ENCODE results near the gene TNIP2.

DNA sequence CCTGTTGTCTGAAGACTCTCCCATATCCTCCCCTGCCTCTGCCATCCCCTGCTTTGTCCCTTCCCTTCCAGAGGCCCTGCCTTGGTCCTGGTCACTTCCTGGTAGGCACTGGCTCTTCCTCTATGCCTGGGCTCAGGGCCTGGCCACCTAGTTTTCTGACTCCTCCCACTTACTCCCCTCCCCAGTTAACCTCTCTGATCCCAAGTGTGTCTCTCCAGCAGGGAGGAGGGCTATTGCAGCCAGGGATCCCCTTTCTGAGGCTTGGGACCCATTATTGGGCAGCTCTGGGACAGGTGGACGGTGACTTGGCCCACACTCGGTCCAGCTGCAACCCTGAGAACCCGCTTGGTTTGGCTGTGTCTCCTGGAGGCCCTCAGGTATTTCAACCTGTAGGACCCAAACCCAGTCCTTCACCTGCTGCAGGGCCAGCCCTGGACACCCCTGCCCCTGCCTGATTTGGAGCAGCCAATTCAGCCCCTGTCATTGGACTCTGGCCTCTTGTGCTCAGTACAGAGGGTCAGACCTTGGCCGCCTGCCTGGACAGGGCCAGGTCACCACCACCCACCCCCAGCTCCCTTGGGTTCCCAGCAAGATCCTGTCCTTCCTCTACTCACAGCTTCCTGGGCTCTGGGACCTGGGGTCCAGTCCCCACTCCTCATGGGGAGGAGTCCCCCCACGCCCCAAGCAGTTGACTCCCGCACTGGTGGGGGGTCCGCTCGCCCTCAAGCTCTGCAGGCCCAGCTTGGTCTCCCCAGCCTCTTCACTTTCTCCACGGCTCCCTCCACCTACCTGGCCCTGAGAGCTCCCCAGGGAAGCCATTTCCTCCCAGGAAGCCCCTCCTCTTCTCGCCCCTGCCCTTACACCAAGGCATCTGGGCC lies 35.6 kb upstream of the TNIP2 start:
- TF ChIP-seq POLR2A (IDR thresholded peaks at IDR 0.05; ENCODE audit: low read length): no peak
- TF ChIP-seq GATA1 (IDR thresholded peaks at IDR 0.05; ENCODE audit: low read depth, low read length): no peak
